Kidney epithelial cell (primary cell): Measurements from ENCODE around the gene KRT1. TPM values are rescaled to one million over a fixed set of nuclear protein-coding genes. Genes with fewer than 3 reads are reported as not detected.
A peak's percentile ranks its signal among the peaks of the same experiment; 100 is the strongest.

Source experiments
- DNase-seq: peaks from one replicate; pipeline ENCODE4 v3.0.0-alpha.2; 2010; ENCODE audit warnings: low read depth
- H3K27me3 ChIP-seq: 2 replicates; pipeline ENCODE4 v1.6.0; 2011; ENCODE audit warnings: low read length; ENCODE audit not compliant: control insufficient read depth, insufficient read depth
- H3K36me3 ChIP-seq: 2 replicates; pipeline ENCODE4 v1.5.1; 2011; ENCODE audit warnings: low read length; ENCODE audit not compliant: control insufficient read depth, insufficient read depth
- H3K4me3 ChIP-seq: 2 replicates; pipeline ENCODE4 v1.5.1; 2011; ENCODE audit warnings: low read depth, mild to moderate bottlenecking, control low read depth, low read length
- CTCF ChIP-seq: IDR thresholded peaks from 2 replicates; pipeline ENCODE4 v1.5.1; 2011; ENCODE audit warnings: mild to moderate bottlenecking, moderate library complexity, low read length, control low read depth, inconsistent platforms; ENCODE audit not compliant: insufficient read depth, poor library complexity, severe bottlenecking
- total RNA-seq: library from RNA; depleted of rRNA; stranded (reverse); fragments of >200 nt; gene quantifications from 2 replicates; pipeline ENCODE4 v1.2.3, GENCODE V29; 2015

The KRT1 gene
- total RNA-seq, 1 donor from 2014 or later = not detected

GRCh38 chr12:52650520-52651081 is 29.6 kb downstream of the KRT1 start:
- H3K4me3 ChIP-seq = no peak overlapping the region
- no peak for TF ChIP-seq CTCF

GRCh38 chr12:52649066-52649465 is 31.1 kb downstream of the KRT1 start:
- H3K27me3 ChIP-seq = no peaks in the 10 kb centered on the region
- no peaks in the 10 kb centered on the region for H3K36me3 ChIP-seq
- H3K4me3 ChIP-seq = no peak overlapping the region
- no peak for DNase-seq
- TF ChIP-seq CTCF = no peak

More at GRCh38 chr12:52650520-52651081, 29.6 kb downstream of the KRT1 start:
- Histone ChIP-seq H3K27me3 (no peaks in the 10 kb centered on the region), H3K36me3 (no peaks in the 10 kb centered on the region)
- peak; percentile 14 for DNase-seq

GRCh38 chr12:52648012-52648550 is 32.1 kb downstream of the KRT1 start:
- Histone ChIP-seq H3K27me3 (no peaks in the 10 kb centered on the region), H3K36me3 (no peaks in the 10 kb centered on the region), H3K4me3 (no peak overlapping the region)
- no peak for TF ChIP-seq CTCF
- no peak for DNase-seq

- H3K27me3 ChIP-seq = no peaks in the 10 kb centered on the region
- no peak for DNase-seq
- no peak overlapping the region for H3K4me3 ChIP-seq
- no peak for TF ChIP-seq CTCF
- no peaks in the 10 kb centered on the region for H3K36me3 ChIP-seq
Measured at GRCh38 chr12:52647601-52648000, 32.6 kb downstream of the KRT1 start.

- Histone ChIP-seq H3K36me3 (no peaks in the 10 kb centered on the region), H3K27me3 (no peaks in the 10 kb centered on the region), H3K4me3 (no peak overlapping the region)
- no peak for DNase-seq
- no peak for TF ChIP-seq CTCF
Measured at GRCh38 chr12:52646613-52647012, 33.6 kb downstream of the KRT1 start.

GRCh38 chr12:52645982-52646381 is 34.2 kb downstream of the KRT1 start:
- TF ChIP-seq CTCF = no peak
- Histone ChIP-seq H3K27me3 (no peaks in the 10 kb centered on the region), H3K36me3 (no peaks in the 10 kb centered on the region), H3K4me3 (no peak overlapping the region)
- DNase-seq = no peak
